Chondrocyte (in vitro differentiated cells): ENCODE results near the gene SLC9A3. TPM values are rescaled to one million over a fixed set of nuclear protein-coding genes. Genes with fewer than 3 reads are reported as not detected.
A peak's percentile ranks its signal among the peaks of the same experiment; 100 is the strongest.

Experiments
- DNase-seq: peaks from one replicate; pipeline ENCODE4 v3.0.0; 2021; ENCODE audit warnings: mixed read lengths, low spot score
- H3K27ac Mint-ChIP-seq: one replicate; pipeline ENCODE4 v1.8.0; 2021; ENCODE audit warnings: mild to moderate bottlenecking, moderate library complexity, mixed read lengths; ENCODE audit not compliant: unreplicated experiment
- H3K27me3 Mint-ChIP-seq: 2 replicates; pipeline ENCODE4 v1.8.0; 2021; ENCODE audit warnings: low read depth, mixed read lengths
- H3K36me3 Mint-ChIP-seq: 2 replicates; pipeline ENCODE4 v1.8.0; 2021; ENCODE audit warnings: low read depth, mixed read lengths
- H3K4me1 Mint-ChIP-seq: 2 replicates; pipeline ENCODE4 v1.8.0; 2021; ENCODE audit warnings: low read depth, mild to moderate bottlenecking, mixed read lengths
- H3K4me3 Mint-ChIP-seq: one replicate; pipeline ENCODE4 v1.8.0; 2021; ENCODE audit warnings: mild to moderate bottlenecking, moderate library complexity, mixed read lengths; ENCODE audit not compliant: unreplicated experiment
- H3K9me3 Mint-ChIP-seq: 2 replicates; pipeline ENCODE4 v1.8.0; 2021; ENCODE audit warnings: low read depth, mixed read lengths
- CTCF ChIP-seq: fragments of 200-600 bp; sonication (generic); IDR thresholded peaks from 2 replicates; pipeline ENCODE4 v1.5.0; 2021; ENCODE audit warnings: antibody characterized with exemption, mild to moderate bottlenecking, moderate library complexity
- total RNA-seq: library from RNA; stranded (reverse); gene quantifications from 3 replicates; pipeline ENCODE4 v1.2.1, GENCODE V29; 2021

SLC9A3 gene
- total RNA-seq, 1 donor from 2014 or later, result 0.95 TPM

- DNase-seq, result peak; percentile 90
- Mint-ChIP-seq H3K4me1 (peaks cover 14% of the 10 kb centered on the region), H3K4me3 (no peak overlapping the region), H3K27me3 (no peaks in the 10 kb centered on the region), H3K9me3 (no peaks in the 10 kb centered on the region), H3K27ac (no peak overlapping the region), H3K36me3 (peaks cover 4% of the 10 kb centered on the region)
- TF ChIP-seq CTCF, result no peak
These were observed 89.7 kb downstream of the SLC9A3 start for GRCh38 chr5:434443-435146.

- peak; percentile 84 for DNase-seq
- H3K9me3 Mint-ChIP-seq, result no peaks in the 10 kb centered on the region
- no peaks in the 10 kb centered on the region for H3K27me3 Mint-ChIP-seq
- no peak overlapping the region for H3K4me3 Mint-ChIP-seq
- peaks cover 4% of the 10 kb centered on the region for H3K36me3 Mint-ChIP-seq
- no peak for TF ChIP-seq CTCF
- peaks cover 19% of the 10 kb centered on the region for H3K4me1 Mint-ChIP-seq
- no peak overlapping the region for H3K27ac Mint-ChIP-seq
These were observed 90.4 kb downstream of the SLC9A3 start for GRCh38 chr5:433836-434235.

- DNase-seq, result peak; percentile 76
- no peaks in the 10 kb centered on the region for H3K9me3 Mint-ChIP-seq
- H3K27ac Mint-ChIP-seq, result no peak overlapping the region
- no peak overlapping the region for H3K4me3 Mint-ChIP-seq
- no peak for TF ChIP-seq CTCF
- H3K36me3 Mint-ChIP-seq, result peaks cover 5% of the 10 kb centered on the region
- H3K4me1 Mint-ChIP-seq, result peaks cover 20% of the 10 kb centered on the region
- no peaks in the 10 kb centered on the region for H3K27me3 Mint-ChIP-seq
These were observed 91.1 kb downstream of the SLC9A3 start for GRCh38 chr5:432928-433791.

GRCh38 chr5:432201-432927, 91.9 kb downstream of the SLC9A3 start:
- TF ChIP-seq CTCF, result no peak
- Mint-ChIP-seq H3K27me3 (no peaks in the 10 kb centered on the region), H3K4me3 (no peak overlapping the region), H3K9me3 (no peaks in the 10 kb centered on the region), H3K36me3 (peaks cover 9% of the 10 kb centered on the region), H3K4me1 (peaks cover 20% of the 10 kb centered on the region), H3K27ac (no peak overlapping the region)
- peak; percentile 70 for DNase-seq

- H3K27ac Mint-ChIP-seq, result no peak overlapping the region
- H3K27me3 Mint-ChIP-seq, result no peaks in the 10 kb centered on the region
- H3K9me3 Mint-ChIP-seq, result no peaks in the 10 kb centered on the region
- no peak for TF ChIP-seq CTCF
- H3K4me3 Mint-ChIP-seq, result no peak overlapping the region
- H3K4me1 Mint-ChIP-seq, result peaks cover 20% of the 10 kb centered on the region
- DNase-seq, result peak; percentile 71
- H3K36me3 Mint-ChIP-seq, result peaks cover 9% of the 10 kb centered on the region
These were observed 92.6 kb downstream of the SLC9A3 start for GRCh38 chr5:431711-432050.
